ENCODE data around the gene SRCIN1. TPM values are rescaled to one million over a fixed set of nuclear protein-coding genes. Genes with fewer than 3 reads are reported as not detected.
"Not testable (repeated sequence)": the region's sequence is repeated elsewhere in the genome, so short reads cannot be mapped to it uniquely, and the experiment has no call there.

SRCIN1 gene
- total RNA-seq, 1 experiment from 2014 or later: 2.3 TPM

DNA sequence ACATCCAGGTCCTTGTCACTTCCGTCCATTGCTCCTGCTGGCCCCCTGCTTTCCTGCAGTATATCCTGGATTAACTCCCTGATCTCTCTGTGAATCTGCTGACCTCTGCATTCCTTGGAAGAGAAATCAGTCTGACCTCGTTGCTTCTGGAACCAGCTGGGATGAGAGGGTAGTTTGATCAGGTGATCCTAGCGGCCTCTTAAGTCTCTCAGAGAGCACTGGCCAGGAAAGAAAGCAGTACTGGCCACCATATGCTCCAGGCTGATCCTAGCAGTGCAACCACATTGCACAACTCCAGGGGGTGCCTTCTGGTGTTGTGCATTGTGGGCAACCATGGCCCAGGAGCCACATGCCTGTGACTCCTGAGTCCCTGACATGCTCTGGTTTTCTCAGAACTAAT lies 98.3 kb downstream of the SRCIN1 start:
- Histone ChIP-seq H3K36me3 (replicated peaks; ENCODE audit: control insufficient read depth, insufficient read depth, low read length) (peaks cover 15% of the 10 kb centered on the region), H3K27me3 (ENCODE audit: control insufficient read depth, insufficient read depth, low read length) (peaks cover 22% of the 10 kb centered on the region; the same call in 1 of the 2 replicates), H3K4me3 (ENCODE audit: insufficient read depth, low read depth, low read length) (no peak overlapping the region)
- peak; percentile 30 for DNase-seq

DNA sequence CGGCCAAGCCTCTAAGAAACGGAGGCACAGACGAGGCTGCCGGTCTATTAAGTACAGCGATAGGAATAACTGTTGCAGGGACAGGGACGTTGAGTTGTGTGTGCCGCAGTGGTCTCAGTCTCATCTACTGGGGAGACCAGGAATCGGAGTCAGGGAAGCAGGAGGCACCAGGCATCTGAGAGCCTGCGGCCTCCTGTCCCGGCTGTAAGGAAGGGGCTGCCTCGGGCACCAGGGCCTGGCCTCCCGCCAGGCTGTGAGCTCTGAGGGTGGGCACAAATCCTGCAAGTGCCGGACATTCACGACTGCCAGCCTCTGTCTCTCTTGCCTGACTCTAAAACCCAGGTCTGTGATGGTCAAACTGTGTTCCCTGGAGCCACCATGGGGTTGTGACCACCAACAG lies 101.5 kb downstream of the SRCIN1 start:
- peaks cover 18% of the 10 kb centered on the region for H3K36me3 ChIP-seq (replicated peaks; ENCODE audit: control insufficient read depth, insufficient read depth, low read length)
- no peaks in the 10 kb centered on the region for H3K27me3 ChIP-seq (ENCODE audit: control insufficient read depth, insufficient read depth, low read length)
- no peak for DNase-seq
- H3K4me3 ChIP-seq (ENCODE audit: insufficient read depth, low read depth, low read length): no peak overlapping the region

DNA sequence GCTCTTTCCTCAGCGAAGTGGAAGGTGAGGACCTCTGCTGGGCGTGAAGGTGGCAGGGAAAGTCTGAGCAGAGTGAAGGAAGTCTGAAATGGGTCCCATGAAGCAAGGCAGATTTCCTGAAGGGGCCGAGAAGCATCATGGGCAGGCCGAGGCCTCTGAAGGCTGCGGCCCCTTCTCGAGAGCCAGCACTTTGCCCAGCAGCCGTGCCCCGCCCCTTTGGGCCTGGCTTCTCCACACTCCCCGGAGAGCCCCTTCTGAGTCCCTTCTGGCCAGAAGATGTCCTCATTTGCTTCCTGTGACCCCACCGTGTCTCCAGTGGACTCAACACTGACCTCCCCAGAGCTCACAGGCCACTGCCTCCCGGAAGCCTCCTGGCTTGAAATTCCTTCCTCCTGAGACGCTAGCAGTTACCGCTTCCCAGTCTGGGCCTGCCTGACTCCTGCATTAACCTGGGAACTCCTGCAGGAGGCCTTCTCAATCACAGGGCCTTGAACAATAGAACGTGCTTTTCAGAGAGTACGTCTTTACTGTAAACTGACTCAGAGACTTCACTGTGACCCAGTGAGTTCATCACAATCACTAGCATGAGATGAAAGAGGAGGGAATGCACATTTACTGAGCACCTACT lies 102.4 kb downstream of the SRCIN1 start:
- DNase-seq: peak; percentile 54

DNA sequence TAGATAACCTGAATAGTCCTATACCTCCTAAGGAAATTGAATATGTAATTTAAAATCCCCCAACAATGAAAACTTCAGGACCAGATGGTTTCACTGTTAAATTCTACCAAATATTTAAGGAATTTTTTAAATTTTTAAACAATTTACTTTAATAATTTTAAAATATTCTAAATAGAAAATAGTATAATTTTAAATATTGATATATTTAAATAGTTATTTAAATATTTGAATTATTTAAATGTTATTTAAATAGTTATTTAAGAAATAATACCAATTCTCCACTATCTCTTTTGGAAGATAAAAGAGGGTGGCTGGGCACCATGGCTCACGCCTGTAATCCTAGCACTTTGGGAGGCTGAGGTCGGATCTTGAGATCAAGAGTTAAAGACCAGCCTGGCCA lies 104.0 kb downstream of the SRCIN1 start:
- H3K27me3 ChIP-seq (ENCODE audit: control insufficient read depth, insufficient read depth, low read length); DNase-seq; H3K4me3 ChIP-seq (ENCODE audit: insufficient read depth, low read depth, low read length): not testable (repeated sequence)
- peaks cover 19% of the 10 kb centered on the region for H3K36me3 ChIP-seq (replicated peaks; ENCODE audit: control insufficient read depth, insufficient read depth, low read length)

More for the DNA sequence above, 102.4 kb downstream of the SRCIN1 start:
- peaks cover 20% of the 10 kb centered on the region for H3K36me3 ChIP-seq (replicated peaks; ENCODE audit: control insufficient read depth, insufficient read depth, low read length)
- H3K4me3 ChIP-seq (ENCODE audit: insufficient read depth, low read depth, low read length); H3K27me3 ChIP-seq (ENCODE audit: control insufficient read depth, insufficient read depth, low read length): not testable (repeated sequence)

DNA sequence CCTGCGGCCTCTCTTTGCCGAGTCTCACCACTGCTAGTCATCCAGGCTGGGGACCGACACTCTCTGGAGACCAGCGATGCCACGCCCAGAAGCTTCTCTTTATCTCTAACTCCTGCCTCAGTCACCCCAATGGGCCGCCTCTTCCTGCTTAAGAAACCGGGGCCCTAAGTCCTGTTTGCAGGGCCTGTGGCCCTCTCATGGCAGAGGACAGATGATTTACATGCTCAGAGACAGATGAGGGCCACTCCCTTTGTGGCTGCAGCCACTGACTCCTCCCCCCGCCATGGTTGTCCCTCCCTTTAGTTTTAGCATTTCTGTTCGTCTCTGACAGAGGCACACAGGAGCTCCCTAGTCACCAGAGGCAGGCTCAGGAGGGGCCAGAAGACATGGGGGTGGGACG lies 106.5 kb downstream of the SRCIN1 start:
- H3K27me3 ChIP-seq (ENCODE audit: control insufficient read depth, insufficient read depth, low read length); H3K36me3 ChIP-seq (replicated peaks; ENCODE audit: control insufficient read depth, insufficient read depth, low read length); H3K4me3 ChIP-seq (ENCODE audit: insufficient read depth, low read depth, low read length); DNase-seq: not testable (repeated sequence)

DNA sequence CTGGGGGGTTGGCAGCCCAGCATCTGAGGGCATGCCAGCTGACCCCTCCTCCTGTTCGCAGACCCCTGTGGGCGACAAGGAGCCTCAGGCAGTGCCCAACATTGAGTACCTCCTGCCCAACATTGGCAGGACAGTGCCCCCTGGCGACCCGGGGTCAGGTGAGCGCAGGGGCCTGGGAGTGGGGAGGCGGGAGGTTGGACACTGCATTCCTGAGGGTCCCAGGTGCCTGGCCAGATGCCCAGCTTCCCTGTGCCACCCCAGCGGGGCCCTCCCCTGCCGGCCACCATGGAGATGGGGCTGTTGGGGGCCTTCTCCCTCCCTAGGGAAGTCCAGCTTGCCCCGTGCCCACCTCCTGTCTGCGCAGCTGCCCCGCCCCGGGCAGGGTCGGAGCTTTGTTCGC lies 107.4 kb downstream of the SRCIN1 start:
- Histone ChIP-seq H3K36me3 (replicated peaks; ENCODE audit: control insufficient read depth, insufficient read depth, low read length) (peaks cover 8% of the 10 kb centered on the region), H3K4me3 (ENCODE audit: insufficient read depth, low read depth, low read length) (no peak overlapping the region), H3K27me3 (ENCODE audit: control insufficient read depth, insufficient read depth, low read length) (no peaks in the 10 kb centered on the region)
- peak; percentile 83 for DNase-seq

DNA sequence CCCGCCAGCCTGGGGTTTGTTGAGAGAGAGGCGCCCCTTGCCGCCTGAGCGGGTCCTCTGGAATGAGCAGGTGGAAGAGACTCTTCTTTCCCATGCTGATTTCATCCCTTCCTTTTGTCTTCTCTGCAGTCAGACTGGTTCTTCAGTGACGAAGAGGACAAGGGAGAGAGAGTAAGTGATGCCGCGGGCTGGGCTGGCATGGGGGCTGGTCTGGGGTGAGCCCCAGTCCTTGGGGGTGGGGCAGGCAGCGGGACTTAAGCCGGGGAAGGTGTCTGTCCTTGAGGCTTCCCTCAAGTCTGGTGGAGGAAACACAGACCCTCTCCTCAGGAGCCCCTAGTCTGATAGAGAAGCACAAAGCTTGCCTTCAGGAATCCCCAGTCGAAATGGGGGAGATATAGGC lies 108.1 kb downstream of the SRCIN1 start:
- not testable (repeated sequence) for H3K27me3 ChIP-seq (ENCODE audit: control insufficient read depth, insufficient read depth, low read length); DNase-seq; H3K4me3 ChIP-seq (ENCODE audit: insufficient read depth, low read depth, low read length)
- peaks cover 12% of the 10 kb centered on the region for H3K36me3 ChIP-seq (replicated peaks; ENCODE audit: control insufficient read depth, insufficient read depth, low read length)

DNA sequence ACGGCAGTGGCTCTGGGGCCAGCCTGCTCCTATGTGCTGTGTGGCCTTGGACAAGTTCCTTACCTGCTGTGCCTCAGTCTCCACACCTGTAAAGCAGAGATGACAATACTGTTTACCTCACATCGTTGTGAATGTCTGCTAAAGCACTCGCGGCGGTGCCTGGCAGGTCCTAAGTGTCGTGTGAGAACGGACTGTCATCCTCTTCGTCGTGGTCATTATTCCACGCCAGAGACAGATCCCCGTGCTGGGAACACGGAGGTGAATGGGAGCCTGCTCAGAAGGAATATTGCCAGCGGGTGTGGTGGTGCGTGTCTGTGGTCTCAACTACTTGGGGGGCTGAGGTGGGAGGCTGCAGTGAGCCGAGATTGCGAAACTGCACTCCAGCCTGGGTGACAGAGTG lies 111.6 kb downstream of the SRCIN1 start:
- not testable (repeated sequence) for H3K27me3 ChIP-seq (ENCODE audit: control insufficient read depth, insufficient read depth, low read length); H3K4me3 ChIP-seq (ENCODE audit: insufficient read depth, low read depth, low read length); DNase-seq
- H3K36me3 ChIP-seq (replicated peaks; ENCODE audit: control insufficient read depth, insufficient read depth, low read length): peaks cover 17% of the 10 kb centered on the region

DNA sequence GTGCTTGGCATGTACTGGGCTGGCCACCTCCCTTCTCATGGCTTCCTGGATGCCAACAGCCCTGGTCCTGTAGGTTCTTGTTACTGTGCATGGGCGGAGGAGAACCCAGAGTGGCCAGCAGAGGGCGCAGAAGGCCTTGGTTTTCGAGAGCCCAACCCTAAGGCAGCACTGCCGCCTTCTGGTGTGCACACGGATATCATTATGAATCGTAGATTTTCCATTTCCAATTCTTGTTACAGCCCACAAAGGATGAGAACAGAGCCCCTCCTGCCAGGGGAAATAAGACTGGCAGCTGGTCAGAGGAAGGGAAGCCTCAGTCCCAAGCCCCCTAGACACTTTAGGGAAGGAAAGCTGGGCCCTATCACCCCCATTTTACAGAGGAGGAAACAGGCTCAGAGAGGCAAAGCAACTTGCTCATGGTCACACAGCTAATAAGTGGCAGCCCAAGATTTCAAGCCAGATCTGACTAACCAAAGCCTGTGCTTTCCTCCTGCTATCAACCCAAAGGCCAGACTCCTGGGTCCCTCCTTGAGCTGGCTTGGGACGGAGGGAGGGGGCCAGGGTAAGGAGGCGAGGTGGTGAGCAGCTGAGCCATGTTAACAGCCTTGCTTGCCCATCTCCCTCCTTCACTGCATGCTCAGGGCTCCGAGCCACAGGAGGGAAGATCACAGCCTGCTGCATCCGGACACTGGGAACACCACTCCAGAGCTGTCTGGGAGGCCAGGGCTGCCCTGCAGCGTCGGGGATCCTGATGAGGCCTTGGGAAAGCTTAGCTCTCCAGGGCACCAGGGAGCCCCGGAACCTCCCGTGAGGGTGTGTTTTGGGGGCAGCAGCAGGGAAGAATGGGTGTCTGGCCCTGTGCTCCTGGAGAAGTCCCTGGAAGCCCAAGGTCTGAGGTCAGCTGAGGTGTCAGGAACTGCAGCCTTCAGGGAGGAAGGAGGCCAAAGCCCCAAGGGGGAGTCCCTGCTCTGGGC lies 113.4 kb downstream of the SRCIN1 start:
- peaks cover 15% of the 10 kb centered on the region for H3K36me3 ChIP-seq (replicated peaks; ENCODE audit: control insufficient read depth, insufficient read depth, low read length)
- peak; percentile 85 for DNase-seq
- not testable (repeated sequence) for H3K4me3 ChIP-seq (ENCODE audit: insufficient read depth, low read depth, low read length); H3K27me3 ChIP-seq (ENCODE audit: control insufficient read depth, insufficient read depth, low read length)

DNA sequence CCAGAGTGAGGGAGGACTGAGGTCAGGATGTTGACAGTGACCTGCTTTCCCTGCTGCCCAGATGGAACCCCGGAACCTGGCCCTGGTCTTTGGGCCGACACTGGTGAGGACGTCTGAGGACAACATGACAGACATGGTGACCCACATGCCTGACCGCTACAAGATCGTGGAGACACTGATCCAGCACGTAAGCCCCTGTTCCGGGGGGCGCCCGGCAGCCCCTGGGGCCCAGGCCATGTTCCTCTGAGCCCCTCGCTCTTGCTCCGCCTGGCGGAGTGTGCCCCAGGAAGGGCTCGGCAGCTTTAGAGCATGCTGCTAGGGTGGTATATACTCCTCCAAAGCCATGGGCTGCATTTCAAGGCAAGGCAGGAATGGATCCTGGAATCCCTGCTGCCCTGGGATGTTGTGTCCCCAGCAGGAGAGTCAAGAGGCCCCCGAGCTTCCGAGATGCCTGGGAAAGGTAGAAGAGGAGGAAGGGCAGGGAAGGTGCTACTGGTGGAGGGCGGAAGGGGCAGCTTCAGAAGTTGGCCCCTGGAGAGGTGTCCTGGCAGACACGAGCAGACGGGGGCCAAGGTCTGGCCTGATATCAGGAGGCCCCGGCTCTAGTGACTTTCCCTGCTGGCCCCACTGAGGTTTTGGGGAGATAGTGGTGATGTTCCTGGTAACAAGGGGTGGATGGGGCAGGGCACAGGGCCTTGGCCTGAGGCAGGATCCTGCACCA lies 114.2 kb downstream of the SRCIN1 start:
- H3K36me3 ChIP-seq (replicated peaks; ENCODE audit: control insufficient read depth, insufficient read depth, low read length): peaks cover 17% of the 10 kb centered on the region
- not testable (repeated sequence) for H3K27me3 ChIP-seq (ENCODE audit: control insufficient read depth, insufficient read depth, low read length); H3K4me3 ChIP-seq (ENCODE audit: insufficient read depth, low read depth, low read length); DNase-seq

DNA sequence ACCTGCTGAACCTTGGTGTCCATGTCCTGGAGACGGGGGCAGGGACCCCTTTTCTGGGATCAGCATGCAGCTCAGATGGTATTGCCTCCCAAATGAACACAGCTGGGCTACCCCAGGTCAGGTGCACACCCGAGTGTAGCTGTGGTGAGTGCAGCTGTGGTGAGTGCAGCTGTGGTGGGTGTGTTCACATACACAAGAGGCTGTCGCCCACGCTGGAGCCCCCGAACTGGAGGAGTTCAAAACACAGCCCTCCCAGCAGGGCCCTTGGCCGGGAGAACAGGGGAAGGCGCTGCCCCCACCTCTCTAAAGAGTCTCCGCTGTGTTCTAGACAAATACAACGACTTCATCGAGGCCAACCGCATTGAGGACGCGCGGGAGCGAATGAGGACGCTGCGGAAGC lies 116.0 kb downstream of the SRCIN1 start:
- not testable (repeated sequence) for H3K4me3 ChIP-seq (ENCODE audit: insufficient read depth, low read depth, low read length); DNase-seq; H3K27me3 ChIP-seq (ENCODE audit: control insufficient read depth, insufficient read depth, low read length)
- peaks cover 20% of the 10 kb centered on the region for H3K36me3 ChIP-seq (replicated peaks; ENCODE audit: control insufficient read depth, insufficient read depth, low read length)

DNA sequence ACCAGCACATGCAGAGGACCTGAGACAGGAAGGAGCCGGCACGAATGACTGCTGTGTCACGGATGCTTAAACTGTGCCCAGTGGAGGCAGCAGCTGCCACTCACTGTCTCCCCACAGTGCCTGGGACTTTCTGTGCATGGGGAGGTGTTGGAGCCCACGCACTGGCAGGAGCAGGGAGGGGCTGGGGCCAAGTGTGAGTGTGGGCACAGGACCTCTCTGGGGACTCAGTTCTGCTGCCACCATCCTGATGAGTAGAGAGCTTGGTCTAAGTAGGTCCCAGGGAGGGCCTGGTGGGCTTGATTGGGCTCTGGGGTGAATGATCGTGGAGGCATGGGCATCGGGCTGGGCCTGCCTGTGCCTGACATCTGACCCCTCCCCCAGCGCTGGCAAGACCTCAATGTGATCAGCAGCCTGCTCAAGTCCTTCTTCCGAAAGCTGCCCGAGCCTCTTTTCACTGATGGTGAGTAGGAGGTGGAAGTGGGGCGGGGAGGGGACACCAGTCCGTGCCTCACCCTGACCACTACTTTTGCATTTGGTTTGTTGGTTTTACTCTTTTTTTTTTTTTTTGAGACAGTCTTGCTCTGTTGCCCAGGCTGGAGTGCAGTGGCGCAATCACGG lies 120.0 kb downstream of the SRCIN1 start:
- peaks cover 11% of the 10 kb centered on the region for H3K36me3 ChIP-seq (replicated peaks; ENCODE audit: control insufficient read depth, insufficient read depth, low read length)
- DNase-seq; H3K4me3 ChIP-seq (ENCODE audit: insufficient read depth, low read depth, low read length); H3K27me3 ChIP-seq (ENCODE audit: control insufficient read depth, insufficient read depth, low read length): not testable (repeated sequence)

DNA sequence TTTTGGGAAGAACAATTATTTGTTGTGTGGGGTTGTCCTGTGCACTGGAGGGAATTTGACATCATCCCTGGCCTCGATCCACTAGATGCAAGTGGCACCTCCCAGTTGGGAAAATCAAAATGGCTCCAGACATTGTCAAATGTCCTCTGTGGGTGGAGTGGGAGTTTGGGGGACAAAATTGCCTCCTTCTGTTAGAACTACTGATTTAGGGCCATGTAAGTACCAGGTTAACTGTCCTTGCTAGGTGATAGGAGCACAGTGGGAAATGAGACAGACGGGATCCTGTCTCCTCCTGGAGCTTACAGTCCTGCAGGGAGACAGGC lies 120.6 kb downstream of the SRCIN1 start:
- peaks cover 11% of the 10 kb centered on the region for H3K36me3 ChIP-seq (replicated peaks; ENCODE audit: control insufficient read depth, insufficient read depth, low read length)
- no peaks in the 10 kb centered on the region for H3K27me3 ChIP-seq (ENCODE audit: control insufficient read depth, insufficient read depth, low read length)
- no peak overlapping the region for H3K4me3 ChIP-seq (ENCODE audit: insufficient read depth, low read depth, low read length)
- DNase-seq: no peak

Measured in H7 (cell line).